K562 (cell line): ENCODE results near the gene VPS37B. TPM values are rescaled to one million over a fixed set of nuclear protein-coding genes. Genes with fewer than 3 reads are reported as not detected.

ENCODE experiments used
- BRD9 ChIP-seq: fragments of 450-650 bp; IDR thresholded peaks from 2 replicates; pipeline ENCODE4 v1.6.1; 2018; ENCODE audit warnings: low read depth; ENCODE audit not compliant: partially characterized antibody
- CBFB ChIP-seq: sonication (generic); formaldehyde crosslinking; IDR thresholded peaks from 2 replicates; pipeline ENCODE4 v1.4.0; 2020; ENCODE audit warnings: mild to moderate bottlenecking, missing genetic modification reagents
- CEBPB ChIP-seq: fragments of 450-650 bp; IDR thresholded peaks from 2 replicates; pipeline ENCODE4 v1.6.1; 2016; ENCODE audit warnings: missing genetic modification characterization, missing compliant biosample characterization
- CEBPG ChIP-seq, 3 experiments: fragments of 200-800 bp in 1 of 3; sonication (Bioruptor generic) in 1 of 3; sonication (generic) in 1 of 3; formaldehyde crosslinking in 1 of 3; IDR thresholded peaks in 2 of 3; conservative IDR thresholded peaks in 1 of 3; 2 replicates each; pipeline versions ENCODE4 v1.6.1 to v1.8.0; 2016 to 2022; ENCODE audit warnings: missing compliant biosample characterization in 2 of 3, missing genetic modification characterization in 2 of 3, mild to moderate bottlenecking in 1 of 3, missing genetic modification reagents in 1 of 3
- HMG20A ChIP-seq: fragments of 450-650 bp; formaldehyde crosslinking; conservative IDR thresholded peaks from 2 replicates; pipeline ENCODE4 v1.4.0; 2020; ENCODE audit warnings: mild to moderate bottlenecking, mixed read lengths
- HSF4 ChIP-seq: fragments of 250-450 bp; sonication (Bioruptor Pico); IDR thresholded peaks from 2 replicates; pipeline ENCODE4 v2.1.2; 2022; ENCODE audit warnings: mild to moderate bottlenecking, moderate library complexity, borderline replicate concordance
- SAP30 ChIP-seq: fragments of 200-600 bp; sonication (generic); IDR thresholded peaks from 2 replicates; pipeline ENCODE4 v1.6.1; 2012; ENCODE audit warnings: borderline replicate concordance, low read depth, mild to moderate bottlenecking, moderate library complexity, low read length, control low read depth, inconsistent platforms; ENCODE audit not compliant: insufficient read depth, poor library complexity, severe bottlenecking
- SMARCA5 ChIP-seq: fragments of 450-650 bp; IDR thresholded peaks from 2 replicates; pipeline ENCODE4 v1.6.1; 2016
- ZBTB17 ChIP-seq: fragments of 450-650 bp; formaldehyde crosslinking; IDR thresholded peaks from 2 replicates; pipeline ENCODE4 v1.4.0; 2020; ENCODE audit warnings: mild to moderate bottlenecking
- ZFP1 ChIP-seq: fragments of 450-650 bp; formaldehyde crosslinking; IDR thresholded peaks from 2 replicates; pipeline ENCODE4 v1.4.0; 2020; ENCODE audit warnings: mild to moderate bottlenecking, mixed read lengths
- ZNF551 ChIP-seq: fragments of 250-450 bp; sonication (Bioruptor Pico); IDR thresholded peaks from 2 replicates; pipeline ENCODE4 v1.5.0; 2021; ENCODE audit warnings: mild to moderate bottlenecking, moderate library complexity
- polyA plus RNA-seq, 8 experiments: library from polyadenylated mRNA; depleted of rRNA in 4 of 8; stranded (reverse) in 5 of 8; unstranded in 3 of 8; fragments of >200 nt; fragmentation: Nextera tagmentation in 2 of 8; fragmentation: Illumina TruSeq in 1 of 8; extraction: Ambion mirVana in 2 of 8; extraction: Trizol in 1 of 8; gene quantifications; 2 replicates each; pipeline versions ENCODE4 v1.2.1 to v1.2.3, GENCODE V29; 2011 to 2014; ENCODE audit warnings: inconsistent platforms in 1 of 8, missing spikeins in 1 of 8
- total RNA-seq, 7 experiments: library from RNA; depleted of rRNA in 6 of 7; stranded (reverse); fragments of >200 nt in 6 of 7; fragmentation: Illumina TruSeq in 2 of 7; extraction: Trizol in 2 of 7; gene quantifications; 2 replicates each; pipeline versions ENCODE4 v1.2.1 to v1.2.3, GENCODE V29; 2011 to 2021; ENCODE audit warnings: low replicate concordance in 1 of 7
- TF ChIP-seq, protein P1 (sequence below): sonication (generic); formaldehyde crosslinking; IDR thresholded peaks from 2 replicates; pipeline ENCODE4 v1.8.0; 2023; ENCODE audit warnings: mild to moderate bottlenecking, missing genetic modification reagents
- TF ChIP-seq, protein P2 (sequence below), 2 experiments: fragments of 450-650 bp; IDR thresholded peaks; 2 replicates each; pipeline ENCODE4 v1.6.1; 2018; ENCODE audit warnings: mild to moderate bottlenecking in 2 of 2, low read depth in 1 of 2; ENCODE audit not compliant: partially characterized antibody in 2 of 2
- TF ChIP-seq, protein P3 (sequence below): fragments of 250-450 bp; sonication (Bioruptor Pico); IDR thresholded peaks from 2 replicates; pipeline ENCODE4 v1.5.0; 2022; ENCODE audit warnings: mild to moderate bottlenecking
- TF ChIP-seq, protein P4 (sequence below): fragments of 250-450 bp; sonication (Bioruptor Pico); IDR thresholded peaks from 2 replicates; pipeline ENCODE4 v1.5.0; 2021; ENCODE audit warnings: mild to moderate bottlenecking, moderate library complexity

VPS37B gene
- total and polyA plus RNA-seq, 9 of the 15 experiments (the other 6 are each of a cell fraction or from before 2014, with no cell fraction given): 0.28 to 37.4 (median 17.9) TPM

DNA sequence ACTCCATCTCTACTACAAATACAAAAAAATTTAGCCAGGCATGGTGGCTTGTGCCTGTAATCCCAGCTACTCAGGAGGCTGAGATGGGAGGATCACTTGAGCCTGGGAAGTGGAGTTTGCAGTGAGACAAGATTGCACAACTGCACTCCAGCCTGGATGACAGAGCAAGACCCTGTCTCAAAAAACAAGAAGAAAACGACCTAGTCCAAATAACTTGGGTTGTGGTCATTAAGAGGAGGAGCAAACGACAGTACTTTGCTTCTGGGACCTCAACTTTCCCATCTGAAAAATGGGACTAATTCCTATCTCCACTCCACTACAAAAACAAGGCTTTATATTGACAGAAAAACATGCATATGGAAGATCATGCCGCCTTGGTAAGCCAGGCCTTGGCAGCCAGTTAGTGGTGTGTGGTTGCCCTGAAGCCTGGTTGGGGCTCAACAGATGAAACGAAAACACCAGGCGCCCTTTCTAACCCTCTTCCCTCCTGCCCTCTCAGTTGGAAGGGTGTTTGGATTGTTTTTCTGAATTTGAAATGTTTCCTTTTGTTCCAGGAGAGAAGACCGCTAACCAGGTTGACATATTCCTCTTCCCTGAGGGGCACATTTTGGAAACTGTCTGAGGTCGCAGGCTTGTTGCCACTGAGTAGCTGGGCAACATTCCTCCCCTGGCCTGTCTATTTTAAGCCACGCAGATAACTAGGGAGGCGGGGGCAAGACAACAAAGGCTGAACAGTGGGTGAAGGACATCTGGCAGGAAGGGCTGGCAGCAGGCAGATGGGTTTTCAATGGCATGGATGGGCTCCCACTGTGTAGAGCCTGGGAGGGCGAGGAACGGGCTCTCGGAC is 13.7 kb upstream of the VPS37B start (continued):
- TF ChIP-seq CBFB (CRISPR knock-in tag): no peak
- TF ChIP-seq HSF4: no peak
- TF ChIP-seq, protein P1, sequence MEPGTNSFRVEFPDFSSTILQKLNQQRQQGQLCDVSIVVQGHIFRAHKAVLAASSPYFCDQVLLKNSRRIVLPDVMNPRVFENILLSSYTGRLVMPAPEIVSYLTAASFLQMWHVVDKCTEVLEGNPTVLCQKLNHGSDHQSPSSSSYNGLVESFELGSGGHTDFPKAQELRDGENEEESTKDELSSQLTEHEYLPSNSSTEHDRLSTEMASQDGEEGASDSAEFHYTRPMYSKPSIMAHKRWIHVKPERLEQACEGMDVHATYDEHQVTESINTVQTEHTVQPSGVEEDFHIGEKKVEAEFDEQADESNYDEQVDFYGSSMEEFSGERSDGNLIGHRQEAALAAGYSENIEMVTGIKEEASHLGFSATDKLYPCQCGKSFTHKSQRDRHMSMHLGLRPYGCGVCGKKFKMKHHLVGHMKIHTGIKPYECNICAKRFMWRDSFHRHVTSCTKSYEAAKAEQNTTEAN (CRISPR knock-in tag): no peak
- TF ChIP-seq HMG20A: no peak
- TF ChIP-seq ZBTB17: no peak
- TF ChIP-seq, protein P2, sequence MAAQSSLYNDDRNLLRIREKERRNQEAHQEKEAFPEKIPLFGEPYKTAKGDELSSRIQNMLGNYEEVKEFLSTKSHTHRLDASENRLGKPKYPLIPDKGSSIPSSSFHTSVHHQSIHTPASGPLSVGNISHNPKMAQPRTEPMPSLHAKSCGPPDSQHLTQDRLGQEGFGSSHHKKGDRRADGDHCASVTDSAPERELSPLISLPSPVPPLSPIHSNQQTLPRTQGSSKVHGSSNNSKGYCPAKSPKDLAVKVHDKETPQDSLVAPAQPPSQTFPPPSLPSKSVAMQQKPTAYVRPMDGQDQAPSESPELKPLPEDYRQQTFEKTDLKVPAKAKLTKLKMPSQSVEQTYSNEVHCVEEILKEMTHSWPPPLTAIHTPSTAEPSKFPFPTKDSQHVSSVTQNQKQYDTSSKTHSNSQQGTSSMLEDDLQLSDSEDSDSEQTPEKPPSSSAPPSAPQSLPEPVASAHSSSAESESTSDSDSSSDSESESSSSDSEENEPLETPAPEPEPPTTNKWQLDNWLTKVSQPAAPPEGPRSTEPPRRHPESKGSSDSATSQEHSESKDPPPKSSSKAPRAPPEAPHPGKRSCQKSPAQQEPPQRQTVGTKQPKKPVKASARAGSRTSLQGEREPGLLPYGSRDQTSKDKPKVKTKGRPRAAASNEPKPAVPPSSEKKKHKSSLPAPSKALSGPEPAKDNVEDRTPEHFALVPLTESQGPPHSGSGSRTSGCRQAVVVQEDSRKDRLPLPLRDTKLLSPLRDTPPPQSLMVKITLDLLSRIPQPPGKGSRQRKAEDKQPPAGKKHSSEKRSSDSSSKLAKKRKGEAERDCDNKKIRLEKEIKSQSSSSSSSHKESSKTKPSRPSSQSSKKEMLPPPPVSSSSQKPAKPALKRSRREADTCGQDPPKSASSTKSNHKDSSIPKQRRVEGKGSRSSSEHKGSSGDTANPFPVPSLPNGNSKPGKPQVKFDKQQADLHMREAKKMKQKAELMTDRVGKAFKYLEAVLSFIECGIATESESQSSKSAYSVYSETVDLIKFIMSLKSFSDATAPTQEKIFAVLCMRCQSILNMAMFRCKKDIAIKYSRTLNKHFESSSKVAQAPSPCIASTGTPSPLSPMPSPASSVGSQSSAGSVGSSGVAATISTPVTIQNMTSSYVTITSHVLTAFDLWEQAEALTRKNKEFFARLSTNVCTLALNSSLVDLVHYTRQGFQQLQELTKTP (IDR thresholded peaks at IDR 0.05; ENCODE audit: low read depth in 1 of 2, partially characterized antibody in 2 of 2): no peak
- TF ChIP-seq, protein P3, sequence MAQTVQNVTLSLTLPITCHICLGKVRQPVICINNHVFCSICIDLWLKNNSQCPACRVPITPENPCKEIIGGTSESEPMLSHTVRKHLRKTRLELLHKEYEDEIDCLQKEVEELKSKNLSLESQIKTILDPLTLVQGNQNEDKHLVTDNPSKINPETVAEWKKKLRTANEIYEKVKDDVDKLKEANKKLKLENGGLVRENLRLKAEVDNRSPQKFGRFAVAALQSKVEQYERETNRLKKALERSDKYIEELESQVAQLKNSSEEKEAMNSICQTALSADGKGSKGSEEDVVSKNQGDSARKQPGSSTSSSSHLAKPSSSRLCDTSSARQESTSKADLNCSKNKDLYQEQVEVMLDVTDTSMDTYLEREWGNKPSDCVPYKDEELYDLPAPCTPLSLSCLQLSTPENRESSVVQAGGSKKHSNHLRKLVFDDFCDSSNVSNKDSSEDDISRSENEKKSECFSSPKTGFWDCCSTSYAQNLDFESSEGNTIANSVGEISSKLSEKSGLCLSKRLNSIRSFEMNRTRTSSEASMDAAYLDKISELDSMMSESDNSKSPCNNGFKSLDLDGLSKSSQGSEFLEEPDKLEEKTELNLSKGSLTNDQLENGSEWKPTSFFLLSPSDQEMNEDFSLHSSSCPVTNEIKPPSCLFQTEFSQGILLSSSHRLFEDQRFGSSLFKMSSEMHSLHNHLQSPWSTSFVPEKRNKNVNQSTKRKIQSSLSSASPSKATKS (CRISPR knock-in tag): no peak
- TF ChIP-seq CEBPB (tag): peak; percentile 72
- TF ChIP-seq BRD9: no peak
- TF ChIP-seq SAP30: no peak
- TF ChIP-seq, protein P4, sequence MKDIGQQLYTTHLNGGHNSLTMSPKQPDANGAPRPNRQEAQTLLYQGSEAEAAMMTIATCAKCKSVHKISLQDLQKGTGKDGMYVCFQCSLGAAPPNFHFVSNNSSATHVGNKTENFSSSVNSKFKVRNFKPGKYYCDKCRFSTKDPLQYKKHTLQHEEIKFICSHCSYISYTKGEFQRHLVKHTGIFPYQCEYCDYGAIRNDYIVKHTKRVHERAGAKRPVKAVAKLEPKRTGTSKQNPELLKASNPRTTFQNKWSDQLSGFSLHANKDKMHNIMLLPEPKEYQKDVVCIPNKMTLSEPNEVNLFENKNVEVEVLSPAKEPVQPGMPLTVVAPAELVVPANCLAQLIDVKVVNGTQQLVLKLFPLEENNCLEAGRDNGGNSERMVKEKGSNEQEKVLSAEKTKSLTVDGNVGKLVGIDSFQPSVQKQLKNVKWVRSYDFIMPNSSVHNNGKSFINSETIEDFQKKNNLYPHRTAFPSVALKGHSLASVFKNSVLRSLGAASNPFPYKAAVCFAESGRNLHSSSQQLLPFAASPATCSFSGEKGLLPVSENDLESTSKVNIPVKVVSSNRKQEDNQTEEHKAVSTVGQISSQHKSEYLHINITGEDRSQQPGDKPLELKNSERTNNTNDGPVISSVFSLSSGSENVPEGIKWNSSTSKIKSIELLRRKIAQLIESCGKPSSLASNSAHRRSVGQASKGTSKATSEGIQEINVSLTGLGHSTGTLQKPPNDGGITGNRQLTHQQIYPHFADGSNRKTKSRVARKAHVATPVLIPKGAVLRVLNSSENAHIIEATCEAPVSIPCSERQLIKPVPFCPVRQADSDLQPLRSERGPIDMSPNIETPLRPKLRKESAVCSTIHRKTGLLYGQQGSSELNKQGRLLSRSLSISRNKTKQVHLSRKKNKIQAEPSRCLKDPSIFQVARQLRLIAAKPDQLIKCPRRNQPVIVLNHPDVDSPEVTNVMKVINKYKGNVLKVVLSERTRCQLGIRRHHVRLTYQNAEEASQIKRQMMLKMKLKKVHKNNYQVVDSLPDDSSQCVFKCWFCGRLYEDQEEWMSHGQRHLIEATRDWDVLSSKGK (CRISPR knock-in tag): no peak
- TF ChIP-seq SMARCA5: 0 out of 2 replicates have a peak, but pooled peaks have one; percentile 50
- TF ChIP-seq CEBPG (CRISPR knock-in tag; IDR thresholded peaks at IDR 0.05): no peak
- TF ChIP-seq CEBPG (tag; conservative IDR thresholded peaks at IDR 0.05 in 1 of 2, IDR thresholded peaks at IDR 0.05 in 1 of 2): peak in 1 of 2 experiments; percentile 34; a peak in 1 of 4 replicates
- no peak for TF ChIP-seq ZFP1 (CRISPR knock-in tag)
- no peak for TF ChIP-seq ZNF551 (CRISPR knock-in tag)
